HepG2 (cell line): ENCODE results near the gene IKZF3. TPM values are rescaled to one million over a fixed set of nuclear protein-coding genes. Genes with fewer than 3 reads are reported as not detected.

Source experiments
- ATAC-seq: fragments of 200-7000 bp; cut with Tn5 transposase; 3 replicates; pipeline ENCODE4 v1.9.1; 2020; ENCODE audit warnings: mild to moderate bottlenecking, moderate library complexity
- BruUV-seq: library from RNA; stranded (reverse); fragments of 400-500 nt; replicated peaks from 2 replicates; lab custom pipeline; 2021; lab: Mats Ljungman, UMichigan
- CTCF ChIA-PET: fragments of 300-600 bp; formaldehyde crosslinking; extraction: SDS; loops from one replicate; lab custom pipeline; 2021; ENCODE audit warnings: low total read pairs, inconsistent platforms, low intra/inter-chr PET ratio; lab: Yijun Ruan, JAX
- POLR2A ChIA-PET: fragments of 350-600 bp; sonication (Branson Sonifier 250); formaldehyde crosslinking; loops from one replicate; lab custom pipeline; 2020; ENCODE audit warnings: antibody characterized with exemption, inconsistent platforms; lab: Yijun Ruan, JAX
- DNase-seq: peaks from one replicate; pipeline ENCODE4 v3.0.0-alpha.2; 2015; ENCODE audit warnings: low spot score
- FAIRE-seq: peaks from 3 replicates; lab custom pipeline; 2011; peaks lifted over from hg19 to GRCh38; lab: Jason Lieb, UNC
- H2AFZ ChIP-seq: one replicate; pipeline ENCODE4 v1.6.1; 2011; ENCODE audit warnings: low read length, inconsistent platforms
- H3K27ac ChIP-seq: fragments of 300-600 bp; 3 replicates; pipeline ENCODE4 v1.8.0; 2011; ENCODE audit warnings: mixed run types, mild to moderate bottlenecking, mixed read lengths, low read length, inconsistent platforms; ENCODE audit not compliant: insufficient read depth; ENCODE audit errors: extremely low read length
- H3K27me3 ChIP-seq, 2 experiments: fragments of 200-600 bp in 1 of 2; 2 replicates in 1 of 2; 3 replicates in 1 of 2; pipeline versions ENCODE4 v1.6.0 to v1.8.0; 2011; ENCODE audit warnings: low read length in 2 of 2, mild to moderate bottlenecking in 2 of 2, moderate library complexity in 2 of 2, inconsistent platforms in 1 of 2; ENCODE audit not compliant: insufficient read depth in 2 of 2, control insufficient read depth in 1 of 2
- H3K36me3 ChIP-seq, 2 experiments: fragments of 200-600 bp in 1 of 2; replicated peaks in 1 of 2; 2 replicates in 1 of 2; 3 replicates in 1 of 2; pipeline versions ENCODE4 v1.5.1 to v1.8.0; 2011; ENCODE audit warnings: low read length in 2 of 2, inconsistent platforms in 1 of 2; ENCODE audit not compliant: insufficient read depth in 2 of 2, control insufficient read depth in 1 of 2
- H3K4me1 ChIP-seq: 2 replicates; pipeline ENCODE4 v1.5.1; 2012; ENCODE audit warnings: low read length, inconsistent platforms; ENCODE audit not compliant: insufficient read depth
- H3K4me2 ChIP-seq: 2 replicates; pipeline ENCODE4 v1.6.0; 2011; ENCODE audit warnings: low read depth, low read length, inconsistent platforms
- H3K4me3 ChIP-seq, 3 experiments: fragments of 200-600 bp in 1 of 3; sonication (generic), shearing (Covaris generic) in 1 of 3; replicated peaks in 1 of 3; 2 replicates each; pipeline ENCODE4 v1.5.1; 2011 to 2016; ENCODE audit warnings: low read length in 3 of 3, inconsistent platforms in 2 of 3, low read depth in 2 of 3, mild to moderate bottlenecking in 2 of 3, control low read depth in 1 of 3, mixed read lengths in 1 of 3; ENCODE audit not compliant: insufficient read depth in 1 of 3
- H3K79me2 ChIP-seq: one replicate; pipeline ENCODE4 v1.6.1; 2011; ENCODE audit warnings: low read length, inconsistent platforms; ENCODE audit not compliant: insufficient read depth
- H3K9ac ChIP-seq: 2 replicates; pipeline ENCODE4 v1.6.0; 2011; ENCODE audit warnings: mild to moderate bottlenecking, low read depth, low read length, inconsistent platforms; ENCODE audit not compliant: insufficient read depth
- H3K9me3 ChIP-seq: 2 replicates; pipeline ENCODE4 v1.5.1; 2012; ENCODE audit warnings: mild to moderate bottlenecking, low read length
- H4K20me1 ChIP-seq: 2 replicates; pipeline ENCODE4 v1.6.0; 2011; ENCODE audit warnings: inconsistent platforms, mild to moderate bottlenecking, low read length, moderate library complexity; ENCODE audit not compliant: insufficient read depth
- AGO2 ChIP-seq: fragments of 200-400 bp; formaldehyde crosslinking; optimal IDR thresholded peaks from 2 replicates; pipeline ENCODE3; 2017; ENCODE audit warnings: mild to moderate bottlenecking, low read depth, low read length, moderate library complexity
- POLR2A ChIP-seq, 2 experiments: IDR thresholded peaks; 2 replicates each; pipeline ENCODE4 v1.6.1; 2011; ENCODE audit warnings: low read depth in 2 of 2, low read length in 2 of 2, mild to moderate bottlenecking in 1 of 2, moderate library complexity in 1 of 2; ENCODE audit not compliant: insufficient read depth in 1 of 2
- RBFOX2 ChIP-seq: fragments of 200-400 bp; formaldehyde crosslinking; IDR thresholded peaks from 2 replicates; pipeline ENCODE4 v1.6.1; 2017; ENCODE audit warnings: low read depth, mild to moderate bottlenecking, low read length
- SMAD1 ChIP-seq: sonication (generic); formaldehyde crosslinking; IDR thresholded peaks from 2 replicates; pipeline ENCODE4 v1.4.0; 2020; ENCODE audit warnings: missing genetic modification reagents, low read depth, mild to moderate bottlenecking, borderline replicate concordance
- SSRP1 ChIP-seq: IDR thresholded peaks from 2 replicates; pipeline ENCODE4 v1.6.1; 2016; ENCODE audit warnings: control low read depth
- YEATS4 ChIP-seq: sonication (generic); formaldehyde crosslinking; IDR thresholded peaks from 2 replicates; pipeline ENCODE4 v1.4.0; 2020; ENCODE audit warnings: missing genetic modification reagents, borderline replicate concordance
- ZBTB38 ChIP-seq: sonication (generic); formaldehyde crosslinking; IDR thresholded peaks from 2 replicates; pipeline ENCODE4 v1.5.1; 2020; ENCODE audit warnings: mild to moderate bottlenecking, missing genetic modification reagents
- ZNF180 ChIP-seq: sonication (generic); formaldehyde crosslinking; IDR thresholded peaks from 2 replicates; pipeline ENCODE4 v1.4.0; 2020; ENCODE audit warnings: low read depth, missing genetic modification reagents, borderline replicate concordance
- ZNF768 ChIP-seq: sonication (generic); formaldehyde crosslinking; IDR thresholded peaks from 2 replicates; pipeline ENCODE4 v1.4.0; 2020; ENCODE audit warnings: missing genetic modification reagents
- WGBS: methylation state at CpG from one replicate; pipeline ENCODE4 v1.1.6; 2017; ENCODE audit warnings: low lambda C conversion rate; 5-methylcytosine and 5-hydroxymethylcytosine counted together
- in situ Hi-C: cut with HindIII; loops from 2 replicates; pipeline ENCODE4 v1.10.0; 2017; ENCODE audit warnings: low pct_unique_long_range_greater_than_20kb; ENCODE audit not compliant: extremely low pct_ligation_motif_present
- intact Hi-C: fragments of 100-400 bp; cut with micrococcal nuclease; formaldehyde crosslinking; loops from one replicate; pipeline ENCODE4 v1.10.0; 2022; ENCODE audit not compliant: unreplicated experiment
- polyA plus RNA-seq, 8 experiments: library from polyadenylated mRNA; depleted of rRNA in 3 of 8; stranded (reverse) in 7 of 8; unstranded in 1 of 8; fragments of >200 nt; fragmentation: Illumina TruSeq in 4 of 8; extraction: Trizol in 4 of 8; gene quantifications; 2 replicates each; pipeline versions ENCODE4 v1.2.1 to v1.2.3, GENCODE V29; 2011 to 2016; ENCODE audit warnings: low read depth in 4 of 8, missing spikeins in 1 of 8, mixed read lengths in 1 of 8; ENCODE audit not compliant: insufficient read depth in 1 of 8
- total RNA-seq, 5 experiments: library from RNA; depleted of rRNA; stranded (reverse); fragments of >200 nt; fragmentation: Illumina TruSeq; extraction: Trizol; gene quantifications; 2 replicates each; pipeline ENCODE4 v1.2.3, GENCODE V29; 2016; ENCODE audit warnings: low read depth in 1 of 5
- TF ChIP-seq, protein P1 (sequence below): sonication (generic); formaldehyde crosslinking; IDR thresholded peaks from 2 replicates; pipeline ENCODE4 v1.4.0; 2020; ENCODE audit warnings: missing genetic modification reagents
- TF ChIP-seq, protein P2 (sequence below): sonication (generic); formaldehyde crosslinking; IDR thresholded peaks from 2 replicates; pipeline ENCODE4 v1.8.1; 2023; ENCODE audit warnings: missing genetic modification reagents, mild to moderate bottlenecking, borderline replicate concordance

IKZF3 gene
- total and polyA plus RNA-seq, 2 of the 13 experiments (the other 11 are each of a cell fraction or from before 2014, with no cell fraction given), result not detected

GRCh38 chr17:39744836-39745215 is 119.3 kb downstream of the IKZF3 start:
- Histone ChIP-seq H3K27me3 (no peaks in the 10 kb centered on the region), H3K79me2 (peaks cover 24% of the 10 kb centered on the region), H3K9me3 (no peaks in the 10 kb centered on the region), H2AFZ (no peak overlapping the region), H3K36me3 (peaks cover 43 to 52% of the 10 kb centered on the region in 2 experiments), H3K27ac (no peak overlapping the region), H3K4me2 (no peak overlapping the region), H3K4me1 (peaks cover 42% of the 10 kb centered on the region), H3K4me3 (no peak overlapping the region), H4K20me1 (peaks cover 7% of the 10 kb centered on the region; the same call in 1 of the 2 replicates), H3K9ac (no peak overlapping the region)
- DNase-seq (no peak), FAIRE-seq (no peak), ATAC-seq (no peak)
- POLR2A ChIA-PET, result interaction anchor here (1.1 kb wide), 1 partner anchor 49 kb away, joined by 3 read pairs; no protein-coding TSS in a partner anchor
- no TSS peak for BruUV-seq
- 98% methylated on average over 8 of the region's 8 CpGs for WGBS
- TF ChIP-seq ZBTB38 (CRISPR knock-in tag), result 0 out of 2 replicates have a peak, but pooled peaks have one; percentile 3
- TF ChIP-seq, protein P1, sequence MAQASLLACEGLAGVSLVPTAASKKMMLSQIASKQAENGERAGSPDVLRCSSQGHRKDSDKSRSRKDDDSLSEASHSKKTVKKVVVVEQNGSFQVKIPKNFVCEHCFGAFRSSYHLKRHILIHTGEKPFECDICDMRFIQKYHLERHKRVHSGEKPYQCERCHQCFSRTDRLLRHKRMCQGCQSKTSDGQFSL (CRISPR knock-in tag), result no peak
- in situ Hi-C loops, result no loop called here
- CTCF ChIA-PET, result no interaction called here
- intact Hi-C loops, result no loop called here

DNA sequence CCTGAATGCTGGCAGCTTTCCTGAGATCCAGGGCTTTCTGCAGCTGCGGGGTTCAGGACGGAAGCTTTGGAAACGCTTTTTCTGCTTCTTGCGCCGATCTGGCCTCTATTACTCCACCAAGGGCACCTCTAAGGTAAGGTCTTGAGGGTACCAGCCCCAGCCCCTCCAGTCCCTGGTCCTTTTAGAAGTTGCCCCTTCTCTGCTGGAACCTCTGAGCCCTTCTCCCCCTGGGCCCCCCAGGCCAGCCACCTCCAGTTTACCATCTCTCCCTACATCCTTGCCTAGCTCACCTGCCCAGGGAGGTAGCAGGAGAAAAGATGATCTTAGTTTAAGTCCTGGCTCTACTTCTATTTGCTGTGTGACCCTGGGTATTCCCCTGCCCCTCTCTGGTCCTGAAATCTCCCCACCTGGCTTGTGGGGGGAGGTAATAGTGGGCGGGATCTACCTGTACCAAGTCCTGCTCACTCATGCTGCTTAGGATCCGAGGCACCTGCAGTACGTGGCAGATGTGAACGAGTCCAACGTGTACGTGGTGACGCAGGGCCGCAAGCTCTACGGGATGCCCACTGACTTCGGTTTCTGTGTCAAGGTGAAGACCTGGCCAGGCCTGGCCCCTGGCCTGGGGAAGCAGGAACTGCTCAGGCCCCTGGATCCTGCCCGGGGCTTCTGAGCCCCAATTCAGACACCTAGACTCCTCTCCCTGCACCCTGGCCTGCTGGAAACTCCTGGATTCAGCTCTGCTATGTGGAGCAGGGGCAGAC is 119.9 kb downstream of the IKZF3 start:
- 96% methylated on average over 15 of the region's 16 CpGs for WGBS
- H3K79me2 ChIP-seq, result peaks cover 29% of the 10 kb centered on the region
- peaks cover 7% of the 10 kb centered on the region; the same call in 1 of the 2 replicates for H4K20me1 ChIP-seq
- no TSS peak for BruUV-seq
- H3K4me3 ChIP-seq, result no peak overlapping the region
- DNase-seq (no peak), FAIRE-seq (no peak), ATAC-seq (no peak)
- H3K36me3 ChIP-seq, result peaks cover 43 to 52% of the 10 kb centered on the region in 2 experiments
- CTCF ChIA-PET, result no interaction called here
- H3K27ac ChIP-seq, result no peak overlapping the region
- no peak overlapping the region for H3K4me2 ChIP-seq
- POLR2A ChIA-PET, result interaction anchor here (1.1 kb wide), 1 partner anchor 49 kb away, joined by 3 read pairs; no protein-coding TSS in a partner anchor
- H3K27me3 ChIP-seq, result no peaks in the 10 kb centered on the region
- no peak overlapping the region for H2AFZ ChIP-seq
- no peaks in the 10 kb centered on the region for H3K9me3 ChIP-seq
- peak; percentile 95 for TF ChIP-seq ZNF768 (CRISPR knock-in tag)
- no peak for TF ChIP-seq ZNF180
- 0 out of 2 replicates have a peak, but pooled peaks have one; percentile 11 for TF ChIP-seq ZBTB38 (CRISPR knock-in tag)
- 0 out of 2 replicates have a peak, but pooled peaks have one; percentile 31 for TF ChIP-seq SMAD1 (CRISPR knock-in tag)
- peak in 1 of 2 experiments; percentile 28; a peak in 1 of 4 replicates for TF ChIP-seq POLR2A (IDR thresholded peaks at IDR 0.05; ENCODE audit: insufficient read depth in 1 of 2, low read depth in 2 of 2, low read length in 2 of 2)
- TF ChIP-seq AGO2, result peak; percentile 34
- peak; percentile 42; the same call in 1 of the 2 replicates for TF ChIP-seq RBFOX2
- 0 out of 2 replicates have a peak, but pooled peaks have one; percentile 63 for TF ChIP-seq SSRP1
- TF ChIP-seq YEATS4 (CRISPR knock-in tag), result no peak
- TF ChIP-seq, protein P2, sequence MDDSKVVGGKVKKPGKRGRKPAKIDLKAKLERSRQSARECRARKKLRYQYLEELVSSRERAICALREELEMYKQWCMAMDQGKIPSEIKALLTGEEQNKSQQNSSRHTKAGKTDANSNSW (CRISPR knock-in tag), result no peak
- H3K9ac ChIP-seq, result no peak overlapping the region
- in situ Hi-C loops, result no loop called here
- intact Hi-C loops, result no loop called here
- peaks cover 36% of the 10 kb centered on the region for H3K4me1 ChIP-seq
